Peyer's patch (tissue), 4 donors: ENCODE data around the gene ATP2C2. TPM values are rescaled to one million over a fixed set of nuclear protein-coding genes. Genes with fewer than 3 reads are reported as not detected.
A peak's percentile ranks its signal among the peaks of the same experiment; 100 is the strongest.

Experiments
- DNase-seq, 3 donors: peaks; one replicate each; pipeline ENCODE4 v3.0.0-alpha.2; 2017 to 2019
- H3K27ac ChIP-seq, 4 donors: fragments of 200-600 bp; sonication (generic); one replicate each; pipeline ENCODE4 v1.5.1; 2016 to 2019
- H3K27me3 ChIP-seq, 2 donors: fragments of 200-600 bp; sonication (generic); one replicate each; pipeline ENCODE4 v1.5.1; 2019
- H3K36me3 ChIP-seq, 3 donors: fragments of 200-600 bp; sonication (generic); one replicate each; pipeline ENCODE4 v1.5.1; 2016 to 2019
- H3K4me1 ChIP-seq, 4 donors: fragments of 200-600 bp; sonication (generic); one replicate each; pipeline ENCODE4 v1.5.1; 2016 to 2019
- H3K4me3 ChIP-seq, 4 donors: fragments of 200-600 bp; sonication (generic); 1 replicate in 3 of 4; 2 replicates in 1 of 4; pipeline ENCODE4 v1.5.1; 2016 to 2019; ENCODE audit warnings: mild to moderate bottlenecking in 1 of 4
- H3K9me3 ChIP-seq, 4 donors: fragments of 200-600 bp; sonication (generic); one replicate each; pipeline ENCODE4 v1.5.1; 2016 to 2019; ENCODE audit warnings: mild to moderate bottlenecking in 1 of 4
- POLR2A ChIP-seq, 2 donors: fragments of 450-650 bp; IDR thresholded peaks; one replicate each; pipeline ENCODE4 v1.5.1; 2017; ENCODE audit warnings: antibody characterized with exemption in 2 of 2, mild to moderate bottlenecking in 2 of 2, moderate library complexity in 2 of 2
- total RNA-seq, 4 donors: library from RNA; depleted of rRNA; stranded (reverse); fragments of >200 nt; gene quantifications; one replicate each; pipeline ENCODE4 v1.1.0, GENCODE V29; 2016
- TF ChIP-seq, protein P1 (sequence below), 6 experiments: fragments of 450-650 bp in 4 of 6; fragments of 200-600 bp in 2 of 6; sonication (generic) in 1 of 6; IDR thresholded peaks; one replicate each; pipeline ENCODE4 v1.5.1; 2017 to 2019; ENCODE audit warnings: antibody characterized with exemption in 6 of 6, mild to moderate bottlenecking in 3 of 6, moderate library complexity in 1 of 6

The ATP2C2 gene
- total RNA-seq, 4 donors from 2014 or later, result 84.2 to 148 (median 115) TPM

DNA sequence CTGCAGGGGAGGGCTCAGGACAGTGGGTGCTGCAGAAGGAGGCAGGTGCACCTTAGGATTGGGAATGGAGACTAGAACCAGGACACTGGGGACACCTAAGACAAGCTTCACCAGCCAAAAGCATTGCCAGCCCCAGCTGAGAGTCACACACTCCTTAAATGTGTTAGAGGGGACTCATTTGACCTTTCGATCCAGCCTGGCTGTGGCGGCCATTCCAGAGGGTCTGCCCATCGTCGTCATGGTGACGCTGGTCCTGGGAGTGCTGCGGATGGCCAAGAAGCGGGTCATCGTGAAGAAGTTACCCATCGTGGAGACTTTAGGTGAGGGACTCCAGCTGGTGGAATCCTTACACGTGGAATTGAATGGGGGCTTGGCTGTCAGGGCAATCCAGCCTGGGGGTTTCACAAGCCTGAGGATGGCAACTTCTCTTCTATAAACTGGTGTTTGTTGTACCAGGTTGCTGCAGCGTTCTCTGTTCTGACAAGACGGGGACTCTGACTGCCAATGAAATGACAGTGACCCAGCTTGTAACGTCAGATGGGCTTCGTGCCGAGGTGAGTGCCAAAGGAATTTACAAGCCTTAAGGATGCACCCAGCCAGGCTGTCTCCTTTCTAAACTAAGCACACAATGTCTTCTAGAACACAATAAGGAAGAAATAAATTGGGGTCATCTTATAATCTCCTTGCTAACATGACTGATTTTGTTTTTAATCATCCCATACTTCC, 70.8 kb downstream of the ATP2C2 start:
- peak in 1 of 2 donors; percentile 45 for TF ChIP-seq POLR2A (IDR thresholded peaks at IDR 0.05)
- TF ChIP-seq, protein P1, sequence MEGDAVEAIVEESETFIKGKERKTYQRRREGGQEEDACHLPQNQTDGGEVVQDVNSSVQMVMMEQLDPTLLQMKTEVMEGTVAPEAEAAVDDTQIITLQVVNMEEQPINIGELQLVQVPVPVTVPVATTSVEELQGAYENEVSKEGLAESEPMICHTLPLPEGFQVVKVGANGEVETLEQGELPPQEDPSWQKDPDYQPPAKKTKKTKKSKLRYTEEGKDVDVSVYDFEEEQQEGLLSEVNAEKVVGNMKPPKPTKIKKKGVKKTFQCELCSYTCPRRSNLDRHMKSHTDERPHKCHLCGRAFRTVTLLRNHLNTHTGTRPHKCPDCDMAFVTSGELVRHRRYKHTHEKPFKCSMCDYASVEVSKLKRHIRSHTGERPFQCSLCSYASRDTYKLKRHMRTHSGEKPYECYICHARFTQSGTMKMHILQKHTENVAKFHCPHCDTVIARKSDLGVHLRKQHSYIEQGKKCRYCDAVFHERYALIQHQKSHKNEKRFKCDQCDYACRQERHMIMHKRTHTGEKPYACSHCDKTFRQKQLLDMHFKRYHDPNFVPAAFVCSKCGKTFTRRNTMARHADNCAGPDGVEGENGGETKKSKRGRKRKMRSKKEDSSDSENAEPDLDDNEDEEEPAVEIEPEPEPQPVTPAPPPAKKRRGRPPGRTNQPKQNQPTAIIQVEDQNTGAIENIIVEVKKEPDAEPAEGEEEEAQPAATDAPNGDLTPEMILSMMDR (IDR thresholded peaks at IDR 0.05), result no peak
- peak in 2 of 3 donors; percentile 73 to 78 for DNase-seq
- Histone ChIP-seq H3K27ac (peak overlapping the region in 3 of 4 donors; percentile 12 to 84 (median 34)), H3K27me3 (no peaks in the 10 kb centered on the region), H3K9me3 (no peaks in the 10 kb centered on the region), H3K4me1 (peaks cover 0 to 25% (median 0%) of the 10 kb centered on the region in 4 donors), H3K36me3 (no peaks in the 10 kb centered on the region), H3K4me3 (no peak overlapping the region)

DNA sequence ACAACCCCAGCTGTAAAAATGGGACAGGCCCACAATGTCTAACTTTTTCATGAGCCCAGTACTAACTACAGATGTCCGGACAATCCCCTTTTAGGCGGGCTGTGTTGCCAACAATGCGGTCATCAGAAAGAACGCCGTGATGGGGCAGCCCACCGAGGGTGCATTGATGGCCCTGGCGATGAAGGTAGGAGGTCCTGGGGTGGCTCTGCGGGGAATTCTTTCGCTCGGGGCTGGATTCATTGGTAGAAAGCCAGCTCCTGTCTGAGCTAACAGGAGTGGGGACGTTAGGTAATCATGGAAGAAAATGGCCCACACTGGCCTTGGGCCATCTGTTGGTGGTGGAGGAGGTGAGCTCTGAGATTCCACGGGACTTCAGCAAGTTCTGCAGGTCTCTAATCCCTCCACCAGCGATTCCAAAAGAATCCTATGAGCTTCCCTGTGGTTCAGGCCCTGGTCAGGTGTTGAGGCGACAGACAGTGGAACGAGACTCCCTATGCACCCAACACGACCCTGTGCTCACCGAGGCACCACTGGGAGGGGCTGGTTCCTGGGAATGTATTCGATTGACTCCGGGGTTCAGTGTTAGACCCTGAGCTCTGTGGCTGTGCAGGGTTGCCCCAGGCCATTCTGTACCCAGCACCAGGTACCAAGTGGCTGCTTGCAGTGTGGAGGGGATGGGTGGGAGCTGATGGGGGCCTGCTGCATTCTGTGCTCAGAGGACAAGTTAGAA, 74.2 kb downstream of the ATP2C2 start:
- no peak for DNase-seq
- no peaks in the 10 kb centered on the region for H3K9me3 ChIP-seq
- peaks cover 0 to 29% (median 0%) of the 10 kb centered on the region in 4 donors for H3K4me1 ChIP-seq
- peak overlapping the region in 3 of 4 donors; percentile 45 to 88 (median 75) for H3K27ac ChIP-seq
- H3K36me3 ChIP-seq, result no peaks in the 10 kb centered on the region
- TF ChIP-seq, protein P1 (IDR thresholded peaks at IDR 0.05), result no peak
- TF ChIP-seq POLR2A (IDR thresholded peaks at IDR 0.05), result no peak
- no peak overlapping the region for H3K4me3 ChIP-seq
- H3K27me3 ChIP-seq, result no peaks in the 10 kb centered on the region

DNA sequence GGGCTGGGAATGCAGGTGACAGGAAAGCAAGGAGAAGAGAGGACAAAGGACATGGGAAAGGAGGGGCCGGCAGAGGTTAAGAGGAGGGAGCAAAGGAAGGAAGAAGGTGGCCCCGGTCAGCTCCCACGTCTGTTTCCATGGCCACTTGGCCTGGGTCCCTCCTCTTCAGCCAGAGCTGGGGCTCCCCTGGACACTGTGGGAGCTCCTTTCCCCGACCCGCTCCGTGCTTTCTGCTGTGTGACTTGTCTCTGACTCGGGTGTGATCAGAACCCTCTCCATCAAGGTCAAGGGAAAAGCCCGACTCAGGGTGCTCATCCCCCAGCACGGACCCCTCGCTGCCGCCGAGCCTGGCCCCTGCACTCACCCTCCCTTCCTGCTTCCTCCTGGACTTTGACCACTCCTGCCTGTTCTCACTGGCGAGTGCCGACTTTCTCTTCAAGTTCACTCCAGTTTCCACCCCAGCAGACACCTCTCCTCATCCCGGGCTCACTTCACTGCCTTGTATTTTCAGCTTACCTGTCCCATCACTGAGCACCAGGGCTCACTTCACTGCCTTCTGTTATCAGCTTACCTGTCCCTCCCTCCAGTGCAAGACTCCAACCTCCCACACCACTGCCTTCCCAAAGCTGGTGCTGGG, 74.9 kb downstream of the ATP2C2 start:
- Histone ChIP-seq H3K27ac (peak overlapping the region in 3 of 4 donors; percentile 45 to 88 (median 75)), H3K4me3 (peak overlapping the region in 2 of 4 donors; percentile 29 to 33)
- DNase-seq, result peak in 2 of 3 donors; percentile 74 to 77

DNA sequence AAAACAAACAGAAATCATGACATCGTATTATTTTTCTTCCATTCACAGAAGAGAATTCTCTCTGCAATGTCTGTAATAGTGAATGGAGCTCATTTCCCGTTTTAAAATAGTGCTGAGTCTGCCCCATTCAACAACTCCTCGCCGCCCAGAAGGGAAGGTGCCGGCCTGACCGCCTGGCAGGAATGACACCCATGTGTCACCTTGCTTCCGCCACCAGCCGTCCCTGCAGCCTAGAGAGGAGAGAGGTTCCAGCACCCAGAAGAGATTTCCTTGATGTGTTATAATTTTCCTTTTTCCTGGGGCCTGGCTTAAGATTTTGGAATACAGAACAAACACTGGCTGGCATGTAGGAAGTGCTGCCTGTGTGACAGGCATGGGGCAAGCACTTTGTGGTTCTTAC, 76.1 kb downstream of the ATP2C2 start:
- no peaks in the 10 kb centered on the region for H3K9me3 ChIP-seq
- no peak overlapping the region for H3K27ac ChIP-seq
- H3K4me3 ChIP-seq, result no peak overlapping the region
- TF ChIP-seq, protein P1 (IDR thresholded peaks at IDR 0.05), result no peak
- no peak for TF ChIP-seq POLR2A (IDR thresholded peaks at IDR 0.05)
- H3K36me3 ChIP-seq, result peaks cover 0 to 3% (median 0%) of the 10 kb centered on the region in 3 donors
- no peaks in the 10 kb centered on the region for H3K27me3 ChIP-seq
- DNase-seq, result no peak
- H3K4me1 ChIP-seq, result peaks cover 0 to 29% (median 0%) of the 10 kb centered on the region in 4 donors

More for the DNA sequence above, 74.9 kb downstream of the ATP2C2 start:
- Histone ChIP-seq H3K4me1 (peaks cover 0 to 29% (median 0%) of the 10 kb centered on the region in 4 donors), H3K9me3 (no peaks in the 10 kb centered on the region), H3K27me3 (no peaks in the 10 kb centered on the region), H3K36me3 (peaks cover 0 to 3% (median 0%) of the 10 kb centered on the region in 3 donors)
- TF ChIP-seq POLR2A (IDR thresholded peaks at IDR 0.05), result peak in 1 of 2 donors; percentile 56
- TF ChIP-seq, protein P1 (IDR thresholded peaks at IDR 0.05), result no peak

DNA sequence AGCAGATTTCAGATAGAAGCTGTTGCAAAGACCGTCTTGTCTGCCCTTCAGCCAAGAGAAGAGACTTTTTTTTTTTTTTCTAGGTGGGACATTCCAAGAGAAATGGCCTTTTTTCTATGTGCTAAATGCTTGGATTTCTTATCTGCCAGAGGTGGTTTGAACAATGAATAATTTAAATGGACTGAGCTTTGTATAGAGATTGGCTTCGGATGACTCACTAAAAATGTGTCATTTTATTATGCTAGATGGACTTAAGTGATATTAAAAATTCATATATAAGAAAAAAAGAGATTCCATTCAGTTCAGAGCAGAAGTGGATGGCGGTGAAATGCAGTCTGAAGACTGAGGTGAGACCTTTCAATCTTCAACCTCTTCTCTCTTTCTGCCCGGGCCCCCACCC, 77.7 kb downstream of the ATP2C2 start:
- TF ChIP-seq POLR2A (IDR thresholded peaks at IDR 0.05), result no peak
- TF ChIP-seq, protein P1 (IDR thresholded peaks at IDR 0.05), result no peak
- H3K4me1 ChIP-seq, result peaks cover 0 to 29% (median 0%) of the 10 kb centered on the region in 4 donors
- H3K27ac ChIP-seq, result no peak overlapping the region
- H3K36me3 ChIP-seq, result peaks cover 0 to 3% (median 0%) of the 10 kb centered on the region in 3 donors
- no peaks in the 10 kb centered on the region for H3K9me3 ChIP-seq
- no peaks in the 10 kb centered on the region for H3K27me3 ChIP-seq
- DNase-seq, result peak in 1 of 3 donors; percentile 5
- H3K4me3 ChIP-seq, result no peak overlapping the region
